HepG2 (cell line): Measurements from ENCODE around the gene FDPS. TPM values are rescaled to one million over a fixed set of nuclear protein-coding genes. Genes with fewer than 3 reads are reported as not detected.

Experiments
- AGO1 ChIP-seq: fragments of 200-400 bp; formaldehyde crosslinking; IDR thresholded peaks from 2 replicates; pipeline ENCODE4 v1.6.1; 2017; ENCODE audit warnings: mild to moderate bottlenecking, low read depth, low read length, moderate library complexity; ENCODE audit not compliant: poor library complexity, severe bottlenecking
- DMTF1 ChIP-seq: sonication (generic); formaldehyde crosslinking; IDR thresholded peaks from 2 replicates; pipeline ENCODE4 v1.4.0; 2020; ENCODE audit warnings: mild to moderate bottlenecking, missing genetic modification reagents
- EHMT2 ChIP-seq: fragments of 200-600 bp; sonication (generic); IDR thresholded peaks from 2 replicates; pipeline ENCODE4 v1.7.0; 2017; ENCODE audit warnings: antibody characterized with exemption, low read depth, low read length, borderline replicate concordance
- HMG20A ChIP-seq: IDR thresholded peaks from 2 replicates; pipeline ENCODE4 v1.6.1; 2016; ENCODE audit warnings: borderline replicate concordance
- KLF15 ChIP-seq: sonication (generic); formaldehyde crosslinking; IDR thresholded peaks from 2 replicates; pipeline ENCODE4 v1.8.1; 2023; ENCODE audit warnings: borderline replicate concordance, mild to moderate bottlenecking, inconsistent platforms, missing genetic modification reagents, mixed read lengths
- KLF16 ChIP-seq, 2 experiments: sonication (generic) in 1 of 2; formaldehyde crosslinking in 1 of 2; IDR thresholded peaks; 2 replicates each; pipeline versions ENCODE4 v1.6.1 to v1.8.0; 2016 to 2023; ENCODE audit warnings: missing genetic modification reagents in 2 of 2, missing compliant biosample characterization in 1 of 2
- NR2F2 ChIP-seq: IDR thresholded peaks from 2 replicates; pipeline ENCODE4 v1.6.1; 2012; ENCODE audit warnings: low read depth, inconsistent platforms, borderline replicate concordance
- POLR2AphosphoS2 ChIP-seq: IDR thresholded peaks from 2 replicates; pipeline ENCODE4 v1.6.1; 2011; ENCODE audit warnings: low read depth, low read length, improper control_type of control experiment
- SIX4 ChIP-seq: sonication (generic); formaldehyde crosslinking; IDR thresholded peaks from 2 replicates; pipeline ENCODE4 v1.4.0; 2020; ENCODE audit warnings: missing genetic modification reagents
- SRSF4 ChIP-seq: fragments of 200-400 bp; formaldehyde crosslinking; IDR thresholded peaks from one replicate; pipeline ENCODE4 v1.6.1; 2018; ENCODE audit warnings: mild to moderate bottlenecking, low read depth, low read length, moderate library complexity; ENCODE audit not compliant: poor library complexity, severe bottlenecking
- TFAP4 ChIP-seq: sonication (generic); IDR thresholded peaks from 2 replicates; pipeline ENCODE4 v1.6.1; 2016; ENCODE audit warnings: low read depth, borderline replicate concordance
- ZFP90 ChIP-seq: sonication (generic); formaldehyde crosslinking; IDR thresholded peaks from 2 replicates; pipeline ENCODE4 v1.8.0; 2022; ENCODE audit warnings: missing genetic modification reagents, mild to moderate bottlenecking, inconsistent platforms, borderline replicate concordance
- ZFP91 ChIP-seq: sonication (generic); formaldehyde crosslinking; IDR thresholded peaks from 2 replicates; pipeline ENCODE4 v1.9.0; 2022; ENCODE audit warnings: missing genetic modification reagents, mild to moderate bottlenecking, borderline replicate concordance
- ZHX1 ChIP-seq: sonication (generic); formaldehyde crosslinking; IDR thresholded peaks from 2 replicates; pipeline ENCODE4 v1.8.1; 2022; ENCODE audit warnings: low read depth, mild to moderate bottlenecking, missing genetic modification reagents
- ZNF230 ChIP-seq: sonication (generic); formaldehyde crosslinking; IDR thresholded peaks from 2 replicates; pipeline ENCODE4 v1.4.0; 2020; ENCODE audit warnings: mild to moderate bottlenecking, missing genetic modification reagents
- ZNF33B ChIP-seq: sonication (generic); formaldehyde crosslinking; IDR thresholded peaks from 2 replicates; pipeline ENCODE4 v1.5.1; 2020; ENCODE audit warnings: mild to moderate bottlenecking, missing genetic modification reagents
- ZNF441 ChIP-seq: sonication (generic); formaldehyde crosslinking; IDR thresholded peaks from 2 replicates; pipeline ENCODE4 v1.7.0; 2021; ENCODE audit warnings: missing genetic modification reagents, borderline replicate concordance
- ZNF841 ChIP-seq: sonication (generic); formaldehyde crosslinking; IDR thresholded peaks from 2 replicates; pipeline ENCODE4 v1.8.1; 2023; ENCODE audit warnings: missing genetic modification reagents, borderline replicate concordance
- polyA plus RNA-seq, 8 experiments: library from polyadenylated mRNA; depleted of rRNA in 3 of 8; stranded (reverse) in 7 of 8; unstranded in 1 of 8; fragments of >200 nt; fragmentation: Illumina TruSeq in 4 of 8; extraction: Trizol in 4 of 8; gene quantifications; 2 replicates each; pipeline versions ENCODE4 v1.2.1 to v1.2.3, GENCODE V29; 2011 to 2016; ENCODE audit warnings: low read depth in 4 of 8, missing spikeins in 1 of 8, mixed read lengths in 1 of 8; ENCODE audit not compliant: insufficient read depth in 1 of 8
- total RNA-seq, 5 experiments: library from RNA; depleted of rRNA; stranded (reverse); fragments of >200 nt; fragmentation: Illumina TruSeq; extraction: Trizol; gene quantifications; 2 replicates each; pipeline ENCODE4 v1.2.3, GENCODE V29; 2016; ENCODE audit warnings: low read depth in 1 of 5

The FDPS gene
- total and polyA plus RNA-seq, 2 of the 13 experiments (the other 11 are each of a cell fraction or from before 2014, with no cell fraction given): 264 to 519 TPM

- TF ChIP-seq ZFP91 (CRISPR knock-in tag) (0 out of 2 replicates have a peak, but pooled peaks have one; percentile 19), ZNF33B (CRISPR knock-in tag) (no peak; the same call in 1 of the 2 replicates), HMG20A (no peak), ZNF441 (CRISPR knock-in tag) (0 out of 2 replicates have a peak, but pooled peaks have one; percentile 26), AGO1 (no peak), SRSF4 (no peak), NR2F2 (no peak), KLF15 (0 out of 2 replicates have a peak, but pooled peaks have one; percentile 45), EHMT2 (no peak), ZHX1 (no peak), TFAP4 (no peak), SIX4 (no peak), KLF16 (CRISPR knock-in tag; IDR thresholded peaks at IDR 0.05) (no peak), ZNF841 (CRISPR knock-in tag) (no peak), ZFP90 (no peak), POLR2AphosphoS2 (no peak), DMTF1 (CRISPR knock-in tag) (no peak), ZNF230 (CRISPR knock-in tag) (no peak; the same call in 1 of the 2 replicates)
These were observed 31.4 kb upstream of the FDPS start, which contains the start of gene HCN3 (continued) for GRCh38 chr1:155277070-155277901.
